A172 (cell line): ENCODE results near the gene MEFV. TPM values are rescaled to one million over a fixed set of nuclear protein-coding genes. Genes with fewer than 3 reads are reported as not detected.
"Not testable (repeated sequence)": the region's sequence is repeated elsewhere in the genome, so short reads cannot be mapped to it uniquely, and the experiment has no call there.

Experiments used
- DNase-seq: peaks from one replicate; pipeline ENCODE4 v3.0.0-alpha.2; 2015; ENCODE audit warnings: low spot score
- total RNA-seq: library from RNA; depleted of rRNA; stranded (reverse); fragments of >200 nt; shearing (Covaris generic); gene quantifications from 2 replicates; pipeline ENCODE4 v1.2.3, GENCODE V29; 2014

MEFV gene
- total RNA-seq, 1 experiment from 2014 or later, result 0.29 TPM

DNA sequence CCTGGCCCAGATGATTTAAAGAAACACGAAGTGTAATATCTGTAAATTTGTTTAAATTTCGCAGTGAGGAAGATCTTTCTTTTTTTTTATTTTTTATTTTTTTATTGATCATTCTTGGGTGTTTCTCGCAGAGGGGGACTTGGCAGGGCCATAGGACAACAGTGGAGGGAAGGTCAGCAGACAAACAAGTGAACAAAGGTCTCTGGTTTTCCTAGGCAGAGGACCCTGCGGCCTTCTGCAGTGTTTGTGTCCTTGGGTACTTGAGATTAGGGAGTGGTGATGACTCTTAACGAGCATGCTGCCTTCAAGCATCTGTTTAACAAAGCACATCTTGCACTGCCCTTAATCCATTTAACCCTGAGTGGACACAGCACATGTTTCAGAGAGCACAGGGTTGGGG lies 14.3 kb upstream of the MEFV start:
- not testable (repeated sequence) for DNase-seq

DNA sequence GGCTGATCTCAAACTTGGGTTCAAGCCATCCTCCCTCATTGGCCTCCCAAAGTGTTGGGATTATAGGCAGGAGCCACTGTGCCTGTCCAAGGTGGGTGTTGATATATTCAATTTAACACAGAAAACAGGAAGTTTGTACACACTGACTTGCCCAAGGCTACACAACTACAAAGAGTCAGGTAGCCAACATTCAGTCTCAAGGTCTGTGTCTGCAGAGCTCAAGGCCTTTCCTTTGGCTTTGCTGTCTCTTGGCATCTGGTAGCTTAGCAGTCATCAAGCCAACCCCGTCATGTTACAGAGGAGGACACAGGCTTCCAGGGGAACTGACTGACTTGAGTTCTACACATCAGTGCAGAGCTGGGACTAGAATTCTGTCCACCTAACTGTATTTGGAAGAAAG lies 11.9 kb upstream of the MEFV start:
- no peak for DNase-seq

DNA sequence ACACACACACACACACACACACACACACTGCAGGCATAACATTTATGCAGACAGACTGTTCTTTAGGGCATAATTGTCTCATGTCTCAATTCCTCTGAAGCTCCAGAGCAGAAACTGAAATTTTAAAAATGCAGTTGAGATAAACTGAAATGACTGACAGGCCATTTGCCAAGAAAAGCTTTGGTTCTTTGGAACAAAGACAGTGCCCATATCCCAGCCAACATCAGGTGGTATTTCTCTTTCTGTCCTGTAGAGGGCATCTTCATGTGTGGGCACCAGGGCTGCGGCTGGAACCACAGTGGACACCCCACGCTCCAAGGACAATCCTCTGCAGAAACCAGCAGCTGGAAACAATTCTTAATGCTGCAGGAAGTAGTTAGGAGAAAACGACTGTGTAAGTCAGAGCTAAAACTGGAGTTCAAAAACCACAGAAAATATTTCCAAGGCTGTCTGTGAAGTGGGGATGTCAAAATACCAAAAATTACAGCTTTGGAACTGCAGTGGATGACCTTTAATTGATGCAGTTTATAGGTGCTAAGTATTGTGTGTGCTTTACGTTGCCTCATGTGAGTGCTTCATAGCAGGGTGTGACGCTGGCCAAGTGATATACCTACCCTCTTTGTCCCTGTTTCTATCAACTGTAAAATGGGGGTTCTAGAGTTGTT lies 10.6 kb upstream of the MEFV start:
- peak; percentile 57 for DNase-seq

DNA sequence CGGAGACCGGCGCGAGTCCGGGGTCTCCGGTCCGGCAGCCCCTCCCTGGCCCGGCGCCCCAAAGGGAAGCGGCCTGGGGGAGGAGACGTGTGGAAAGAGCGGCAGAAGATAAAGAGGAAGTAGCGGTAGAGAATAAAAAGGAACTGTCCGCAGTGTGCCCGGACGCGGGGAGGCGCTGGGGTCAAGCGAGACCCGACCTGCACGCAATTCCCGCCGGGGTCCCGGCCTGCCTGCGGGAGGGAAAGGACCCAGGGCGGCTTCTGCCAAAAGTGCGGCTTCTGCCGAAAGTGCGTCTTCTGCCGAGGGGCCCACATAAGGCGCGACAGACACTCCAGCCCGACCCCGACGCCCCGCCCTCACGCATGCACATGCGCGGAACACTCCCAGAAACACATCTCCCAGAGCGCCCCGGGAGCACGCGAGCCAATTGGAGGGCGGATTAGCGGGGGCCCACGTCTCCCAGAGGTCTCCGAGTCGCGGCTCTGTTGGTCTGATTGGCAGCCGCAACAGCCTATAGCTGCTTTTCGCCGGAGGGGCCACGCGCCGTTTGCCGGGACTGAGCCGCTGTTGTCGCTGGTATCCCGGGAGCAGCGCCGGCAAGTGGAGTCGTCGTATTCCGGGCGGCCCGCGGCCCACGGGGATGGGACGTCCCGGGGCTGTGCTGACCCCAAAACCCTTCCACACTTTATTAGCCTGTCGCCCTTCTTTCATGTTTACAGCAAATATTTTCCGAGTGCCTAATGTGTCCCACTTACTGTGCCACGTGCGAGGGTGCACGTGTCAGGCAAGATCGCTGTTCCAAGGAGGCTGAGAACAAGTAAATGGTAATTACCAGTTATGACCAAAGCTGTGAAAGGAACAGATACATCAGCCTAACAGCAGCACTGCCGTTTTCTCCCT lies 8.0 kb upstream of the MEFV start:
- peak; percentile 96 for DNase-seq

DNA sequence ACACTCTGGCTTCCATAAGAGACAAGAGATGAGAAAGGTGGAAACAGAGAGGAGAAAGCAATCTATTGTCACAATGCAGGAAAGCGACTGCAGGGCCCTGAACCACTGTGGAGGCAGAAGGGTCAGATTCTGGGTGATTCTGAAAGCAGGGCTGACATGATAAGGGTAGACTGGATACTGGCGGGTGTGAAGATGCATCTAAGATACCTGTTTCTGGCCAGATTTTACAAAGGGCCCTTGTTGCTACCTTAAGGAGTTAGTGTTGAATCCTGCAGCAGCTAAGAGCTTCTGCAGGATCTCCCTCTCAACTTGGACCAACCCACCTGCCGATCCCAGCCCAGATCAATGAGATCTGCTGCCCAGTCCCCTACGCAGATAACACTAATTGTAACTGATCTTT lies 6.1 kb upstream of the MEFV start:
- DNase-seq, result no peak

DNA sequence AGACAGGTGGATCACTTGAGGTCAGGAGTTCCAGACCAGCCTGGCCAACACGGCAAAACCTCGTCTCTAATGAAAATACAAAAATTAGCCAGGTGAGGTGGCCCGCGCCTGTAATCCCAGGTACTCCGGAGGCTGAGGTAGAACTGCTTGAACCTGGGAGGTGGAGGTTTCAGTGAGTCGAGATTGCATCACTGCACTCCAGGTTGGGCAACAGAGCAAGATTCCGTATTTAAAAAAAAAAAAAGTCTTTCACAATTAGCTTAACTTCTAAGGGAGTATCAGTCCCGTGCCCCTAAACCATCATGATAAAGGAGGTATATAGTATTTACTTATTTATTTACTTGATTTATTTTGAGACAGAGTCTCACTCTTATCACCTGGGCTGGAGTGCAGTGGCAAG lies 3.4 kb upstream of the MEFV start:
- no peak for DNase-seq

DNA sequence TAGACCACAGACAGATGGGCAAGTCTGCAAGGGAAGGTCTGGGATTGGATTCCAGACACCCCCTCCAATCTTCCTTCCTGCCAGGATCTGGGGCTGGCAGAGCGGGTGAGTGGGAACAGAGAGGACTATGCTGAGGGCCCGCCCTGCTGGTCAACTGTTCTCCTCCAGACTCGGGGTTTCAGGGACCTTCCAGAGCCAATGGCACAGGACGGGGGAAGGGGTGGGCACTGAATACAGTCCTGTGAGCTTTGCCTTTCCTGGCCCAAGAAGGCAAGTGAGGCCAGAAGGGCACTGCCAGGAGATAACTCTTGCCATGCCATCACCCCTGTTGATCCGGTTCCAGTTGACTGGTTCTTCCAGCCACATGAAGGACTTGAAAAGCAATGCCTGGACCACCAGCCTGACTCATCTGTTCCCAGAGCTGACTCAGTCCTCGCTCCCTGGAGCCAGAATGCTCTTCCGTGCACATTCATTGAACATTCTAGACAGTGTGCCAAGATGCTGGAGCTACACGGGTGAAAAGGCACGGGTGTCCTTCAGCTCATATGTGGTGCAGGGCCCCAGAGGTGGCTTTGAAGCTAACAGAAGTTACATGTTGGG lies 533 bp upstream of the MEFV start:
- DNase-seq, result peak; percentile 18

DNA sequence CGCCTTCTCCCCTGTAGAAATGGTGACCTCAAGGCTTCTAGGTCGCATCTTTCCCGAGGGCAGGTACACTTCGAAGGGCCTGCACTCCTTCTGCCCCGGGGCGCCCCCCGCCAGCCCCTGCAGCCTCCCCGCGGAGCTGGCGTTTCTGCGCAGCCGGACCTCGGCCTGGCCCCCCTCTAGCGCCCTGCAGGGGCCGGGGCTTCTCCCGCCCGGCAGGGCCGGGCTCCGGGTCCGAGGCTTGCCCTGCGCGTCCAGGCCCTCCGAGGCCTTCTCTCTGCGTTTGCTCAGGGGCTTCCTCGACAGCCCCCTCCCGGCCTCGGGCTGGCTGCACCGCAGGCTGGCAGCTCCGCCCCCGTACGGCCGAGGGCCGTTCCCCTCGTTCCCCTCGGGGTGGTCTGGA lies 2.1 kb downstream of the MEFV start:
- DNase-seq, result no peak

DNA sequence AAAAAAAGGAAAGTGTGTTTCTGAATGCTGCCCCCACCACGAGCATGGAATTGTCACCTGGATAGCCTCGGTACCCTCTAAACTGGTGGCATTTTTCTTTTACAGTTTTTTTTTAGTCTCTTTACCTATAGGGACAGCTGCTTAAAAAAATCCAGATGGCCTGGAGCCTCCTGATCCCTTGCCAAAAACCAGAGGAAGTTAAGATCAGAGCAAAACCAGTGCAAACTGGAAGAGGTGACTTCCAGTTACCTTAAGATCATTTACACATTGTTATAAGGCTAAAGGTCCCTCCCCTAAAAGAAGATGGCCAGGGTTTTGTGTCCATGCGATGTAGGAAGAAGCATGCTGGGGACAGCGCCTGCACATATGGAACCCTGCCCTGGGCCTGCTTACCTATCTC lies 3.5 kb downstream of the MEFV start:
- DNase-seq, result no peak

DNA sequence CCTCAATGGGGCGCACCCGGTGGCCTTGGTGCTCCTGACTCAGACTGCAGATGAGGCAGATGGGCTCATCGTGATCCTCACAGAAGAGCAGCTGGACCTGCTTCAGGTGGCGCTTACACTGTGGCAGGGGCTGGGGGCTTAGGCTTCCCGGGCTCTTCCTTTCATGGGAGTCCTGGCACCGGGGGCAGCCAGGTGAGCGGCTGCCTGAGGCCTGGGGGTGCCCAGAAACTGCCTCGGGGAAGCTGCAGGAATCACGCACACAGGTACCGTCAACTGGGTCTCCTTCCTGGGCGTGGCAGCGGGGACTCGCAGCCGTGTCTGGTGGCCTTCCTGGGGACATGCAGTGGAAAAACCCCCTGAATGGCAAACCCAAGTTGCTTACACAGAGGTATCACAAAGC lies 7.0 kb downstream of the MEFV start:
- no peak for DNase-seq

DNA sequence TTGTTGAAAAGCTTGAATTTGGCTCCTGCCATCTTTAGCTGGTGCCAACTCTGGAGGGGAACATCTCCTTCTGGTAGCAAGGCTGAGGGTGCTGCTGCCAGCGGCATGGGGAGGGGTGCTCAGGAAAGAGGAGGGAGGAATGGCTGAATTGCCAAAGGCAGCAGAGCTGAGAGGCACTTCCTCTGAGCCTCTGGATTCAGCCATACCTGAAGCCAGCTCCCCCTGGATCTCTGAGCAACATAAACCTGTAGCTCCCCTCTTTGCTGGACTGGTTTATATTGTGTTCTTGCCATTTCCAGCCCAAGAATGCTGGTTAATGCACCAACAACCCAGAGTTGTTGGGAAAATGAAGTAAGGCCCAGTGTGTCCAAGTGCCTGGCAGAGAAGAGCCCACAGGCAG lies 7.4 kb downstream of the MEFV start:
- no peak for DNase-seq

DNA sequence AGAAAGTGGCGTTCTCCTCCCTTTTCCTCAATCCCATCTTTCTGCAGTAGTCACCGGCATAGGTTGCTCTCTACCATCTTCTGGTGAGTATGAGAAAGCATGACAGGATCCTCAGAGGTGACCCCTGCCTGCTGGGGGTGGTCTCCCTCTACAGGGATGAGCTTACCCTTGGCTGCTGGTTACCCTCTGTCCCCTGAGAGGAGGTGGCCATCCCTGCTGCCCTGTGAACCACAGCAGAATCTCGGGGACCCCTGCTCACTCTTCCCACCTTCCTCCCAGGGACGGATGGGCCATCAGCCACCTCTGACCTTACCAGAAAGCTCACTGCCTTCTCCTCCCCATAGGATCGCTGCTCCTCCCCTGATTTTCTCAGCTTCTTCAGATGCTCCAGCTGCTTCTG lies 7.8 kb downstream of the MEFV start:
- DNase-seq, result no peak

DNA sequence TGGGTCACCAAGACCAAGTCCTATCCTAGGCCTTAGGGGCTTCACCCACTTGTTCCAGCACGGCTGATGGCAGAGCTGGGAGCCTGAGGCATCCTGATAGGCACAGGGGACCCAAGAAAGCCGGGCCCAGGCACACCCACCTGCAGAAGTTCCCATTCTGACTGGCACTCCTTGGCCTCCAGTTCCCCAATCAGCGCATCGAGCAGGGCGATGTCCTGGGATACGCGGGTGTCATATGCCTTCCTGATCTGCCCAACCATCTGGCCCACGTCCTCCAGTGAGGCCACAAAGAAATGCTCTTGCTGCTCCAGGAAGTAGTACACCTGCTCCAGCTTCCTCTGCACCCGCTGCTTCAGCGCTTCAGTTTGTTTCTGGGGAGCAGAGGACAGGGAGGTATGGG lies 9.6 kb downstream of the MEFV start:
- DNase-seq, result no peak

DNA sequence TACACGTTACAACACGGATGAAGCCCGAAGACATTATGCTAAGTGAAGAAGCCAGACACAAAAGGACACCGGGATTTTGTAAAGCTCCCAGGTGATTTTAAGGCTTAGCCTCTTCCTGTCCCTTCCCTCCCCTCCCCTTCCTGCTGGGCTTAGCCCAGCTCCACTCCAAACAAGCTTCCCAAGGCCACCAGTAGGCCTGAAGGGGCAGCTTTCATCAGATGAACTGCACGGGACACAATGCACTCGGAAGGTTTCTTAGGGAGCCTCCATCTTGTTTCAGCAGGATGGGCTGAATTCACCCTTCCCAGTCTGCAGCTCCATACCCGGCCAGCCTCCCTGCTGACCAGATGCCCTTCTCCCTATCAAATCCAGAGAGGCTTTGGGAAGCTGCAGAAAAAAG lies 10.4 kb downstream of the MEFV start:
- no peak for DNase-seq

DNA sequence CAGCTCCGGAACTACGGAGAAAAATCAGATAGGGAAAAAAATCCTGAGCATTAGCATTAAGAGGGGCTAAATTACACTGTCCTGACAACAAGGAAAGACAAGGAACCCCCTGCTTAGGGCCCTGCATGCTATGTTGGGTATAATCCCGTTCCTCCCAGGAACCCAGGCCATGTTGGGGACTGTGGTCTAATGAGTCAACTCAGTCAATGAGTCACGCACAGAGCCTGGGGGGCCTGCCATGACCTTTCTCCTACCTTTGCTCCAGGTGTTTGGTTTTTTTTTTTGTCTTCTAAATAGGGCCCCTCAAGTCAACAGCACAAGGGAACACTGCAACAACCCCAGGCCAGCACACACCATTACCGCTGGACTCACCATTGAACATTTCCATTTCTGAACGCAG lies 12.6 kb downstream of the MEFV start:
- DNase-seq, result no peak

DNA sequence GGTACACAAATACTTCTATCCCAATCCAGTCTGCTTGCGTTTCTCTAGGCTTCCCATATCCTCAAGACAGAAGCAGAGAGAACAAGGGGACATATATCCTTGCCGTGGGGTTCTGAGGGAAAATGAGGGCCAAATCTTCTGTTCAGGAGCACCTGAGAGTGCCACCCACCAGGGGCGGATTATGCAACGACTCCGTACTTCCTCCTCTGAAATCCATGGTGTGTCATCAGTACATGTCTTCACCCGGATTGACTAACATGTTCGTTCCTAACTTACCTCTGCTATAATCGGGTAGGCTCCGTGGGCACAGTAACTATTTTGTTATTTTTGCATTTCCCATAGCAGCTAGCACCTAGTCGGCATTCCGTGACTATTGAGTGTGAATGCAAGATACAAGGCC lies 13.7 kb downstream of the MEFV start:
- no peak for DNase-seq

DNA sequence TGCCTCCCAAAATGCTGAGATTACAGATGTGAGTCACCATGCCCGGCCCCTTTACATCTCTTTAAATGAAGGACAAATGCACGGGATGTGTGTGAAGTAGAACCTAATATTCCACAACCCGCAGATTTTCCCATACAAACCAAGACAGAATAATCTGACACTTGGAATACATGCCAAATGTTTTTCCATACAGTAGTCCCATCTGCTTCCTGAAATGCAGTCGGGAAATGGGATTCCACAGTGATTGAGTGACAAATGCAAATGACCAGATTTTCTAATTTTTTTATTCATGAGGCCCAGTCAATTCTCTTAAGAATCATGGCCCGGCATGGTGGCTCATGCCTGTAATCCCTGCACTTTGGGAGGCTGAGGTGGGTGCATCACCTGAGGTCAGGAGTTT lies 14.7 kb downstream of the MEFV start:
- DNase-seq, result no peak

DNA sequence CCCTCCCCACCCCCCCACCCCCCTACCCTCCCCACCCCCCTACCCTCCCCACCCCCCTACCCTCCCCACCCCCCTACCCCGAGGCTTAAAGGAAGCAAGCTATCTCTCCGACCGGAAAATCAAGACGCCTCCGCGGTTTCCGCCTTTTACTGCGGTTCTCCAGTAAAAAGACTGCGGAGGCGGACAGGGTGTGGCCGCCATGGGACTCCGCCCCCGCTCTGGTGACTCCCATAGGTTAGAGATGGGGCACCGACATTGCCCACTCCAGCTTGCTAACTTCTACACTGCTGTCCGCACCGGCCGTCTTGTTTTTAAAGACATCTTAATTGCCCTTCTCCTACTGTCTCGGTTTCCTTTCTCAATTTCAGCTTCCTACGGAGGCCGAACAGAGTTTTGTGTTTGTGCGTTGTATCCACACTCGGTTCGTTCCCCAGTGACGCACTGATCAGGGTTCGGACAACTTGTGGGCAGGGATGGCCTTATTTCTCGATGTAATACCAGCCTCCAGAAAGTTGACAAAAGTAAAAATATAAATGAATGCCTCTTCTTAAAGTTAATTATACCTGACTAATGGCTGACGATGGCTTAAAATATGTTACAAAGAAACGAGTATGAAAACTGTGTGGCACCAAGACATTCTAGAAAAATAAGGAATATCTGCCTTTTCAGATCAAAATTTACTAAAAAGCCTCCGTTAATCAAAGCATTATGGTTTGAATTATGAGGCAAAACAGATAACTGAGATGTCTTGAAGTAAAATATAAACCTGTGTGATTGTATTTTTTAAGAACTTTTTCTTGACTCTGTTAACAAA lies 20.4 kb downstream of the MEFV start:
- DNase-seq, result no peak

DNA sequence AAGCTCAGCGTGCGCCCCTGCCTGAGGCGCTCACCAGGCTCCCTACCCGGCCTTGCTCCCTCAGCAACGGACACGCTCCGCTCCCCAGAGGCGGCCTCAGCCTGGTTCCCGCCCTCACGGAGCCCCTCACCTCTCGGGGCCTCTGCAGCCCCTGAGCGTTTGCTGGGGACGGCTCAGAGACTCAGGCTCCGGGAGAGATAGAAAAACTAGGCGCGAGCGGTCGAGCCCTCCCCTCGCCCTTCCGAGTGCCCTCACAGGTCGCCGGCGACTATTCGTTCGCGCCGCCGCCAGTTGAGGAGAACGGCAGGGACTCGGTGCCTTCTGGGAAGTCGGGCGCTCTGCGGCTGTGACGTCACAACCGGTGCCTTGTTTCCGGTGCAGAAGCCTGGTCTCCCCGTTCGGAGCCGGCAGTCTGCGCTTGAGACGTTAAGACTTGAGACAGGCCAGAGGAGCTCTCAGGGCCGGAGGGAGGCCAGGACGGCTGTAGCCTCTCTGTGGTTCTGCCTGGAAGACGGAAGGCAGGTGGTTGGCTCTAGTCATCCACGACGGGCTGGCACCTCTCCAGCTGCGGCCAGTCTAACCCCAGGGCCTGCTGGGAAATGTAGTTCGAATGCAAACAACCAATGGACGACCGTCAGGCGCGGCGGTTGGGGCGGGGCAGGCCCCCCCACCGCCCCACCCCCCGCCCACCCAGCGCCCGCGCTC lies 21.4 kb downstream of the MEFV start, which contains the start of gene ZNF200:
Gene ZNF200 (minus strand): TSS at position 302 of the 705 bp plus-strand sequence. CDS start 1,403 bp downstream, outside the sequence.
- DNase-seq, result peak; percentile 94

DNA sequence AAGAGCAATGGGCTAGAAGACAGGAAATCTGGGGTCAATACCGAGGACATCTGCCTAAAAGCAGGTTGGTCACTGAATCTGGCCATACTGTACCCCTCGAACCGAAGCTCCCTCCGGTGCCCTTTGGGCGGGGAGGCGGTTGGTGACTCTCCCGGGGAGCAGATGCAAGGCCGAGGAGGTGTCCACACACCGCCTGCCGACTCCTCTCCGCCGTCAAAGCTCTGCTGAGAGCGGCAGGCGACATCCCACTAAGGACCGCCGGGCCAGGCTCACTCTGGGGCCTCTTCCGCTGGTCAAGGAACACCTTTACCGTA lies 21.9 kb downstream of the MEFV start:
- DNase-seq, result no peak

DNA sequence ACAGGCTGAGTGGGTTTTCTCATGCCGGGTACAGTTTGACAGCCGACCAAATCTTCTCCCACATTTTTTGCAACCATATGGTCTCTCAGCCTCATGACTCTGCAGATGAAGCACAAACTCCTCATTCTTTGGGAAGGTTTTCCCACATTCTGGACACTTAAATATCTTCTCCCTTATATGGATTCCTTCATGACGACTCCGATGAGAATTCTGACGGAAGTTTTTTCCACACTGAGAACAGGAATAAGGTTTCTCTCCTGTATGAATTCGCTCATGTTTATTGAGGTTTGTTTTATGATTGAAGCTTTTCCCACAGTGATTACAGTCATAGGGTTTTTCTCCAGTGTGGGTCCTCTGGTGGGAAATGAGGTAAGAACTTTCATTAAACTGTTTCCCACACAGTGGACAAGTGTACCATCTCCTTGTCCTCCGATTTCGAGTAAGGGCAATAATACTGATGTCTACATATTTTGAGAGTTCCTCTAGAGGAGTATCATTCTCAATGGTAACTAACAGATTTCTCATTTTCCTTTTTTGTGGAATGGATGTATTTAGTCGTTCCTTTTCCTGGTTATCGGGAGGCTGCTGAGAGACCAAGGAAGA lies 32.4 kb downstream of the MEFV start:
- peak; percentile 18 for DNase-seq
